ENCODE results near the gene DEPP1.
A peak's percentile ranks its signal among the peaks of the same experiment; 100 is the strongest.

The DEPP1 gene

GRCh38 chr10:44965104-44965503, 13.5 kb downstream of the DEPP1 start:
- no peaks in the 10 kb centered on the region for H4K20me1 ChIP-seq (ENCODE audit: insufficient read depth)
- TF ChIP-seq CTCF (conservative IDR thresholded peaks at IDR 0.05; ENCODE audit: low read depth, low read length), result no peak
- H3K27me3 ChIP-seq (ENCODE audit: insufficient read depth, low read depth), result no peaks in the 10 kb centered on the region
- H3K4me1 ChIP-seq (ENCODE audit: low read depth, poor library complexity, severe bottlenecking), result peaks cover 65% of the 10 kb centered on the region
- H3K4me3 ChIP-seq (IDR thresholded peaks at IDR 0.05; ENCODE audit: insufficient read depth, low read depth, low read length), result no peak overlapping the region
- peaks cover 96% of the 10 kb centered on the region for H3K79me2 ChIP-seq (ENCODE audit: insufficient read depth, low read depth)
- H3K4me2 ChIP-seq, result peak overlapping the region; percentile 100
- peak overlapping the region; percentile 68; the same call in 1 of the 2 replicates for H3K9ac ChIP-seq
- H3K27ac ChIP-seq, result peak overlapping the region; percentile 89
- no peak overlapping the region for H2AFZ ChIP-seq (ENCODE audit: low read depth)
- H3K36me3 ChIP-seq (ENCODE audit: insufficient read depth), result peaks cover 5% of the 10 kb centered on the region; the same call in 1 of the 2 replicates

- Histone ChIP-seq H3K4me1 (ENCODE audit: low read depth, poor library complexity, severe bottlenecking) (peaks cover 54% of the 10 kb centered on the region), H3K4me2 (peak overlapping the region; percentile 100), H4K20me1 (ENCODE audit: insufficient read depth) (no peaks in the 10 kb centered on the region), H3K4me3 (IDR thresholded peaks at IDR 0.05; ENCODE audit: insufficient read depth, low read depth, low read length) (no peak overlapping the region), H3K36me3 (ENCODE audit: insufficient read depth) (peaks cover 5% of the 10 kb centered on the region; the same call in 1 of the 2 replicates), H3K79me2 (ENCODE audit: insufficient read depth, low read depth) (peaks cover 92% of the 10 kb centered on the region), H3K27me3 (ENCODE audit: insufficient read depth, low read depth) (no peaks in the 10 kb centered on the region), H3K9ac (peak overlapping the region; percentile 68), H2AFZ (ENCODE audit: low read depth) (no peak overlapping the region), H3K27ac (peak overlapping the region; percentile 89)
- TF ChIP-seq CTCF (conservative IDR thresholded peaks at IDR 0.05; ENCODE audit: low read depth, low read length), result no peak; the same call in 1 of the 2 replicates
Measured at GRCh38 chr10:44963772-44964633, 14.6 kb downstream of the DEPP1 start.

GRCh38 chr10:44962870-44963738, 15.5 kb downstream of the DEPP1 start:
- Histone ChIP-seq H3K4me3 (IDR thresholded peaks at IDR 0.05; ENCODE audit: insufficient read depth, low read depth, low read length) (no peak overlapping the region), H3K27ac (peak overlapping the region; percentile 89), H2AFZ (ENCODE audit: low read depth) (no peak overlapping the region), H3K79me2 (ENCODE audit: insufficient read depth, low read depth) (peaks cover 92% of the 10 kb centered on the region), H4K20me1 (ENCODE audit: insufficient read depth) (no peaks in the 10 kb centered on the region), H3K9ac (peak overlapping the region; percentile 84), H3K36me3 (ENCODE audit: insufficient read depth) (peaks cover 5% of the 10 kb centered on the region; the same call in 1 of the 2 replicates), H3K4me1 (ENCODE audit: low read depth, poor library complexity, severe bottlenecking) (peaks cover 50% of the 10 kb centered on the region), H3K4me2 (peak overlapping the region; percentile 100), H3K27me3 (ENCODE audit: insufficient read depth, low read depth) (no peaks in the 10 kb centered on the region)
- TF ChIP-seq CTCF (conservative IDR thresholded peaks at IDR 0.05; ENCODE audit: low read depth, low read length), result no peak

- peak overlapping the region; percentile 89 for H3K27ac ChIP-seq
- H3K27me3 ChIP-seq (ENCODE audit: insufficient read depth, low read depth), result no peaks in the 10 kb centered on the region
- TF ChIP-seq CTCF (conservative IDR thresholded peaks at IDR 0.05; ENCODE audit: low read depth, low read length), result no peak
- H2AFZ ChIP-seq (ENCODE audit: low read depth), result no peak overlapping the region
- H3K36me3 ChIP-seq (ENCODE audit: insufficient read depth), result no peaks in the 10 kb centered on the region
- H4K20me1 ChIP-seq (ENCODE audit: insufficient read depth), result no peaks in the 10 kb centered on the region
- H3K4me1 ChIP-seq (ENCODE audit: low read depth, poor library complexity, severe bottlenecking), result peaks cover 48% of the 10 kb centered on the region
- peaks cover 92% of the 10 kb centered on the region for H3K79me2 ChIP-seq (ENCODE audit: insufficient read depth, low read depth)
- peak overlapping the region; percentile 84 for H3K9ac ChIP-seq
- H3K4me2 ChIP-seq, result peak overlapping the region; percentile 99
- H3K4me3 ChIP-seq (IDR thresholded peaks at IDR 0.05; ENCODE audit: insufficient read depth, low read depth, low read length), result no peak overlapping the region
Measured at GRCh38 chr10:44961931-44962750, 16.5 kb downstream of the DEPP1 start.

Measured in KMS-11 (cell line).